H1 (cell line): ENCODE measurements around the gene SLC1A2. TPM values are rescaled to one million over a fixed set of nuclear protein-coding genes. Genes with fewer than 3 reads are reported as not detected.

Experiments used
- CTCF ChIA-PET: fragments of 300-600 bp; sonication (Branson Sonifier 250); formaldehyde crosslinking; loops from one replicate; lab custom pipeline; 2021; ENCODE audit not compliant: partially characterized antibody; lab: Charles Lee
- POLR2A ChIA-PET: fragments of 300-600 bp; sonication (Branson Sonifier 250); formaldehyde crosslinking; loops from one replicate; lab custom pipeline; 2021; ENCODE audit warnings: inconsistent platforms; ENCODE audit not compliant: partially characterized antibody; lab: Charles Lee
- DNase-seq, 2 experiments: peaks; one replicate each; pipeline versions ENCODE4 v3.0.0 to v3.0.0-alpha.2; 2010 to 2022; ENCODE audit warnings: low spot score in 2 of 2, low read depth in 1 of 2, mixed read lengths in 1 of 2
- FAIRE-seq: peaks from 2 replicates; lab custom pipeline; 2011; peaks lifted over from hg19 to GRCh38; lab: Jason Lieb, UNC
- H2AFZ ChIP-seq: 2 replicates; pipeline ENCODE4 v1.8.1; 2012; ENCODE audit warnings: low read length, inconsistent platforms
- H2AK5ac ChIP-seq: 2 replicates; pipeline ENCODE4 v1.6.1; 2013; ENCODE audit warnings: low read depth, low read length
- H2BK120ac ChIP-seq: replicated peaks from 2 replicates; pipeline ENCODE3; 2013; ENCODE audit warnings: low read depth, low read length, inconsistent platforms
- H2BK12ac ChIP-seq: 2 replicates; pipeline ENCODE4 v1.6.1; 2013; ENCODE audit warnings: low read depth, low read length
- H2BK15ac ChIP-seq: 2 replicates; pipeline ENCODE4 v1.6.1; 2013; ENCODE audit warnings: low read length
- H2BK20ac ChIP-seq: 2 replicates; pipeline ENCODE4 v1.6.1; 2013; ENCODE audit warnings: low read length
- H2BK5ac ChIP-seq: 2 replicates; pipeline ENCODE4 v1.6.1; 2013; ENCODE audit warnings: low read depth, low read length
- H3K14ac ChIP-seq: 2 replicates; pipeline ENCODE4 v1.6.1; 2013; ENCODE audit warnings: inconsistent platforms; ENCODE audit not compliant: insufficient read length
- H3K18ac ChIP-seq: 2 replicates; pipeline ENCODE4 v1.6.1; 2013; ENCODE audit warnings: low read length; ENCODE audit errors: extremely low read depth
- H3K23ac ChIP-seq: 2 replicates; pipeline ENCODE4 v1.6.1; 2013; ENCODE audit warnings: inconsistent platforms; ENCODE audit not compliant: insufficient read length
- H3K23me2 ChIP-seq: 2 replicates; pipeline ENCODE4 v1.6.1; 2013; ENCODE audit warnings: low read depth, low read length
- H3K27ac ChIP-seq: 2 replicates; pipeline ENCODE4 v1.6.1; 2011; ENCODE audit warnings: low read depth, low read length, inconsistent platforms
- H3K27me3 ChIP-seq, 4 experiments: replicated peaks in 1 of 4; 1 replicate in 1 of 4; 2 replicates in 3 of 4; pipeline versions ENCODE4 v1.6.1 to v1.8.1; 2011 to 2013; ENCODE audit warnings: low read length in 3 of 4, mild to moderate bottlenecking in 3 of 4, inconsistent platforms in 2 of 4, mixed read lengths in 2 of 4, moderate library complexity in 1 of 4; ENCODE audit not compliant: control insufficient read depth in 3 of 4, insufficient read depth in 3 of 4; ENCODE audit errors: extremely low read depth in 1 of 4
- H3K36me3 ChIP-seq, 4 experiments: 2 replicates each; pipeline versions ENCODE4 v1.6.1 to v1.8.1; 2011 to 2013; ENCODE audit warnings: mild to moderate bottlenecking in 4 of 4, low read length in 3 of 4, moderate library complexity in 2 of 4, control low read depth in 1 of 4, inconsistent platforms in 1 of 4; ENCODE audit not compliant: insufficient read depth in 4 of 4, control insufficient read depth in 2 of 4
- H3K4ac ChIP-seq: replicated peaks from 2 replicates; pipeline ENCODE3; 2013; ENCODE audit warnings: low read length, low read depth, mixed read lengths, inconsistent platforms; ENCODE audit not compliant: insufficient read length
- H3K4me1 ChIP-seq, 4 experiments: replicated peaks in 1 of 4; 1 replicate in 1 of 4; 2 replicates in 3 of 4; pipeline versions ENCODE4 v1.6.1 to v1.8.1; 2011 to 2013; ENCODE audit warnings: low read length in 3 of 4, inconsistent platforms in 2 of 4, mixed read lengths in 1 of 4; ENCODE audit not compliant: insufficient read depth in 4 of 4, control insufficient read depth in 3 of 4
- H3K4me2 ChIP-seq, 2 experiments: 2 replicates each; pipeline versions ENCODE4 v1.6.1 to v1.8.1; 2011 to 2013; ENCODE audit warnings: low read depth in 2 of 2, low read length in 2 of 2, control low read depth in 1 of 2, inconsistent platforms in 1 of 2, mild to moderate bottlenecking in 1 of 2; ENCODE audit not compliant: insufficient read depth in 1 of 2
- H3K4me3 ChIP-seq, 4 experiments: fragments of 200-600, 300-600 bp in 1 of 4; sonication (generic), shearing (Covaris generic), sonication (Bioruptor Twin) in 1 of 4; 2 replicates each; pipeline versions ENCODE4 v1.5.1 to v1.8.1; 2011 to 2016; ENCODE audit warnings: low read length in 4 of 4, low read depth in 3 of 4, control low read depth in 2 of 4, inconsistent platforms in 2 of 4, mild to moderate bottlenecking in 2 of 4, mixed read lengths in 1 of 4, moderate library complexity in 1 of 4; ENCODE audit not compliant: insufficient read depth in 2 of 4; ENCODE audit errors: extremely low read depth in 1 of 4
- H3K56ac ChIP-seq: replicated peaks from 2 replicates; pipeline ENCODE3; 2013; ENCODE audit warnings: low read depth, mild to moderate bottlenecking, mixed read lengths, low read length, inconsistent platforms; ENCODE audit not compliant: insufficient read length
- H3K79me1 ChIP-seq: 2 replicates; pipeline ENCODE4 v1.6.1; 2013; ENCODE audit warnings: low read depth, low read length, control low read depth
- H3K79me2 ChIP-seq, 2 experiments: 2 replicates each; pipeline versions ENCODE4 v1.6.1 to v1.8.1; 2012 to 2013; ENCODE audit warnings: low read length in 2 of 2, mild to moderate bottlenecking in 2 of 2, inconsistent platforms in 1 of 2; ENCODE audit not compliant: insufficient read depth in 2 of 2, control insufficient read depth in 1 of 2
- H3K9ac ChIP-seq, 4 experiments: replicated peaks in 1 of 4; 1 replicate in 1 of 4; 2 replicates in 3 of 4; pipeline versions ENCODE4 v1.6.1 to v1.8.1; 2011 to 2013; ENCODE audit warnings: low read depth in 3 of 4, low read length in 3 of 4, control low read depth in 2 of 4, mild to moderate bottlenecking in 2 of 4, moderate library complexity in 2 of 4, inconsistent platforms in 1 of 4; ENCODE audit errors: extremely low read depth in 1 of 4
- H3K9me3 ChIP-seq, 2 experiments: 2 replicates each; pipeline versions ENCODE4 v1.6.1 to v1.8.1; 2012 to 2013; ENCODE audit warnings: mild to moderate bottlenecking in 2 of 2, moderate library complexity in 2 of 2, control low read depth in 1 of 2, inconsistent platforms in 1 of 2, low read depth in 1 of 2, low read length in 1 of 2, mixed read lengths in 1 of 2; ENCODE audit not compliant: insufficient read depth in 2 of 2
- H4K20me1 ChIP-seq, 2 experiments: replicated peaks in 1 of 2; 2 replicates each; pipeline versions ENCODE3 to v1.8.1; 2011 to 2013; ENCODE audit warnings: inconsistent platforms in 2 of 2, low read length in 2 of 2, mild to moderate bottlenecking in 1 of 2; ENCODE audit not compliant: insufficient read depth in 2 of 2, control insufficient read depth in 1 of 2
- H4K5ac ChIP-seq: 2 replicates; pipeline ENCODE4 v1.6.1; 2013; ENCODE audit warnings: low read length, low read depth, mixed read lengths, inconsistent platforms; ENCODE audit not compliant: insufficient read length
- H4K8ac ChIP-seq: 2 replicates; pipeline ENCODE4 v1.8.0; 2013; ENCODE audit warnings: mild to moderate bottlenecking, moderate library complexity, low read length, inconsistent platforms; ENCODE audit not compliant: insufficient read depth; ENCODE audit errors: extremely low read depth
- H4K91ac ChIP-seq: replicated peaks from 2 replicates; pipeline ENCODE3; 2013; ENCODE audit warnings: low read length, mixed read lengths, inconsistent platforms; ENCODE audit not compliant: insufficient read length
- CBX8 ChIP-seq: fragments of 300-800, 300-1000 bp; sonication (generic); IDR thresholded peaks from 2 replicates; pipeline ENCODE4 v1.7.1; 2016; ENCODE audit warnings: low read depth, low read length, borderline replicate concordance
- CEBPB ChIP-seq: IDR thresholded peaks from 2 replicates; pipeline ENCODE4 v1.6.1; 2012; ENCODE audit warnings: low read depth, low read length
- CHD2 ChIP-seq: IDR thresholded peaks from 2 replicates; pipeline ENCODE4 v1.6.1; 2012; ENCODE audit warnings: low read length, improper control_type of control experiment
- HDAC6 ChIP-seq: IDR thresholded peaks from one replicate; pipeline ENCODE4 v1.7.1; 2012; ENCODE audit warnings: low read depth, mild to moderate bottlenecking, inconsistent platforms, low read length, moderate library complexity
- JUN ChIP-seq: IDR thresholded peaks from 2 replicates; pipeline ENCODE4 v1.6.1; 2011; ENCODE audit warnings: low read depth, mild to moderate bottlenecking, improper control_type of control experiment, low read length
- POLR2AphosphoS5 ChIP-seq: IDR thresholded peaks from 2 replicates; pipeline ENCODE4 v1.6.1; 2011; ENCODE audit warnings: low read depth, low read length
- SAP30 ChIP-seq: fragments of 300-600 bp; sonication (generic); IDR thresholded peaks from 2 replicates; pipeline ENCODE4 v1.7.1; 2012; ENCODE audit warnings: low read length, moderate library complexity, mild to moderate bottlenecking, inconsistent platforms; ENCODE audit not compliant: insufficient read depth, insufficient replicate concordance
- SIRT6 ChIP-seq: IDR thresholded peaks from one replicate; pipeline ENCODE4 v1.7.1; 2012; ENCODE audit warnings: low read length, inconsistent platforms
- WGBS, 2 experiments: shearing (Covaris generic) in 1 of 2; methylation state at CpG; one replicate each; pipeline versions ENCODE4 v1.1.6 to v1.1.7; 2013 to 2015; ENCODE audit warnings: low lambda C conversion rate in 2 of 2, mixed read lengths in 2 of 2, inconsistent platforms in 1 of 2, low coverage in 1 of 2, missing lambda C conversion rate in 1 of 2; ENCODE audit not compliant: insufficient replicate concordance in 2 of 2, insufficient coverage in 1 of 2, insufficient read length in 1 of 2; ENCODE audit errors: extremely low coverage in 1 of 2, missing lambda C conversion rate in 1 of 2; 5-methylcytosine and 5-hydroxymethylcytosine counted together
- polyA plus RNA-seq, 7 experiments: library from polyadenylated mRNA; depleted of rRNA in 3 of 7; stranded (reverse) in 5 of 7; unstranded in 2 of 7; fragments of >200 nt in 5 of 7; fragments of 200-250 nt in 2 of 7; gene quantifications; 1 replicate in 5 of 7; 2 replicates in 1 of 7; 4 replicates in 1 of 7; pipeline versions ENCODE4 v1.2.1 to v1.2.3, GENCODE V29; 2011 to 2013; ENCODE audit warnings: missing spikeins in 2 of 7, mixed read lengths in 2 of 7
- total RNA-seq: library from RNA; stranded (reverse); fragmentation: NEBNext Ultra II Directional; extraction: Animal tissue kit (Norgen Biotek cat#: 25700); gene quantifications from 2 replicates; pipeline ENCODE4 v1.2.1, GENCODE V29; 2021

SLC1A2 gene
- total and polyA plus RNA-seq, 2 of the 8 experiments (the other 6 are each of a cell fraction or from before 2014, with no cell fraction given) = 0.57 to 1.2 TPM

DNA sequence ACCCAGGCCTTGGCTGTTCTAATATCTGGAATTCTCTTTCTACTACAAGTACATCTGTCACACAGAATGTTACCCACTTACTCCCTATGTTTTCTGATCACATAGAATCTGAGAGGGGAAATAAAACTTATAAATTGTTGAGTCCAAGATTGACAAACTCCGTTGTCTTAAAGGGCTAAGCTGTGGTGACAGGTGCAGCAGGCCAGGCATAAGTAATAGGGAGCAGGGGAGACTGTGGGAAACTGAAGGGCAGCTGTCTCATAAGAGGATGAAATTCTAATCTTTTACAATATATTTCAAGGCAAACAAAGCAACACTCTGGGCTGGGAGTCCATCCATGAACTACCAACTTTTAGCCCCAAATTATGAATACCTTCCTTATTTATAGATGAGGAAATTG lies 133.9 kb downstream of the SLC1A2 start:
- Histone ChIP-seq H3K27me3 (no peaks in the 10 kb centered on the region), H2BK15ac (no peak overlapping the region), H2BK120ac (no peak overlapping the region), H3K36me3 (no peaks in the 10 kb centered on the region), H4K20me1 (no peaks in the 10 kb centered on the region), H2BK5ac (no peak overlapping the region), H2BK20ac (no peak overlapping the region), H3K9ac (no peak overlapping the region), H3K14ac (no peak overlapping the region), H3K27ac (no peak overlapping the region), H3K4ac (no peak overlapping the region), H3K4me2 (no peak overlapping the region), H3K23ac (no peak overlapping the region), H4K8ac (no peak overlapping the region), H3K79me1 (no peaks in the 10 kb centered on the region), H4K5ac (no peak overlapping the region), H2BK12ac (no peak overlapping the region), H2AFZ (no peak overlapping the region), H2AK5ac (no peak overlapping the region), H3K18ac (no peak overlapping the region), H3K9me3 (no peaks in the 10 kb centered on the region), H4K91ac (no peak overlapping the region), H3K23me2 (no peaks in the 10 kb centered on the region), H3K79me2 (no peaks in the 10 kb centered on the region), H3K4me3 (no peak overlapping the region), H3K56ac (no peak overlapping the region), H3K4me1 (no peaks in the 10 kb centered on the region)
- no peak for TF ChIP-seq POLR2AphosphoS5
- TF ChIP-seq SIRT6 = no peak
- TF ChIP-seq CHD2 = no peak
- TF ChIP-seq CEBPB = no peak
- no peak for TF ChIP-seq CBX8
- TF ChIP-seq HDAC6 = no peak
- no peak for TF ChIP-seq SAP30
- no peak for TF ChIP-seq JUN
- 87% methylated on average over 1 of the region's 1 CpG; no CpG with 5 or more reads in 1 of the 2 experiments for WGBS, 2 experiments
- DNase-seq (no peak), FAIRE-seq (no peak)
- POLR2A ChIA-PET = no interaction called here
- CTCF ChIA-PET = interaction anchor here (0.8 kb wide), 2 partner anchors 20 to 22 kb away, joined by 3 read pairs; no protein-coding TSS in a partner anchor
